Colonic mucosa (tissue), 4 donors: ENCODE results near the gene NFX1. TPM values are rescaled to one million over a fixed set of nuclear protein-coding genes. Genes with fewer than 3 reads are reported as not detected.
"Not testable (repeated sequence)": the region's sequence is repeated elsewhere in the genome, so short reads cannot be mapped to it uniquely, and the experiment has no call there.

Experiments used
- DNase-seq: peaks from one replicate; pipeline ENCODE4 v3.0.0-alpha.2; 2020
- H3K27ac ChIP-seq: fragments of 200-600 bp; one replicate; pipeline ENCODE4 v1.8.0; 2021
- H3K27me3 ChIP-seq: fragments of 200-600 bp; one replicate; pipeline ENCODE4 v1.8.0; 2021
- H3K36me3 ChIP-seq: fragments of 200-600 bp; one replicate; pipeline ENCODE4 v1.8.0; 2021
- H3K4me1 ChIP-seq: fragments of 200-600 bp; one replicate; pipeline ENCODE4 v1.8.0; 2021; ENCODE audit warnings: mild to moderate bottlenecking
- H3K4me3 ChIP-seq: fragments of 200-600 bp; one replicate; pipeline ENCODE4 v1.8.0; 2021
- H3K9ac ChIP-seq, 2 donors: one replicate each; pipeline ENCODE4 v1.7.0; 2013; ENCODE audit warnings: control low read depth in 2 of 2, low read depth in 2 of 2, low read length in 2 of 2
- H3K9me3 ChIP-seq: fragments of 200-600 bp; one replicate; pipeline ENCODE4 v1.8.0; 2021
- intact Hi-C: fragments of 100-400 bp; cut with DNase I; formaldehyde crosslinking; loops from one replicate; pipeline ENCODE4 v1.14.1; 2022
- total RNA-seq, 2 donors: library from RNA; stranded (reverse); fragmentation: NEBNext Ultra II Directional in 1 of 2; extraction: Animal tissue kit (Norgen Biotek cat#: 25700) in 1 of 2; gene quantifications; one replicate each; pipeline ENCODE4 v1.2.1, GENCODE V29; 2021
- TF ChIP-seq, protein P1 (sequence below): fragments of 200-600 bp; IDR thresholded peaks from one replicate; pipeline ENCODE4 v1.8.0; 2022; ENCODE audit warnings: antibody characterized with exemption, mild to moderate bottlenecking
- donor health status: healthy.
- donor health status: DM: no; HTN: no; CAD: no.
- donor health status: DM: no; HTN: no; CAD: no.

The NFX1 gene
- total RNA-seq, 2 donors from 2014 or later, result 27.6 to 31.3 TPM

DNA sequence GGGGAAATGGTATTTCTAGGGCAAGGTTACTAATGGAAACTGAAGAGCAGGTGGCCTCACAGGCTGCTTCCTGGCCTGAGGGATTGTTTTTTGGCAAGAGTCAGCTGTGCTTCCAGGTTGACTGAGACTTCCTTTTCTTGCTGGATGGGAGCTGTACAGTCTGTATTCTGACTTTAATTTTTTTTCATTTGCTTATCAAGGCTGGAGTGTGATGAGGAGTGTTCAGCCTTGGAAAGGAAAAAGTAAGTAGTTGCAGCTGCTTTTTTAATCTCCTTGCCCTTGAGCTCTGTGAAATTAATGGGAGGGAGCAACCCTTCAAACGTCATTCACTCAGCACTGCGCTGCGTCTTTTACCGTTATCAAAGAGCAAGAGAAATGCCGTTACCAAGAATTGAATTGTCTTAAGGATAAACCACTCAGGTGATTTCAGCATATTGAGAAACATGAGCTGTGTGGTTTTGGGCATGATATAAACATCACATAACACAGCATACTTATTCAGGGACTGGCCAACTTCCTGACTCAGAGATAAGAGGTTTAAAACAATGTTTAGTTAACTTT, 64.4 kb downstream of the NFX1 start:
- Histone ChIP-seq H3K27me3 (no peaks in the 10 kb centered on the region), H3K36me3 (no peaks in the 10 kb centered on the region), H3K4me1 (no peaks in the 10 kb centered on the region), H3K9ac (no peak overlapping the region), H3K4me3 (no peak overlapping the region), H3K27ac (no peak overlapping the region), H3K9me3 (no peaks in the 10 kb centered on the region)
- TF ChIP-seq, protein P1, sequence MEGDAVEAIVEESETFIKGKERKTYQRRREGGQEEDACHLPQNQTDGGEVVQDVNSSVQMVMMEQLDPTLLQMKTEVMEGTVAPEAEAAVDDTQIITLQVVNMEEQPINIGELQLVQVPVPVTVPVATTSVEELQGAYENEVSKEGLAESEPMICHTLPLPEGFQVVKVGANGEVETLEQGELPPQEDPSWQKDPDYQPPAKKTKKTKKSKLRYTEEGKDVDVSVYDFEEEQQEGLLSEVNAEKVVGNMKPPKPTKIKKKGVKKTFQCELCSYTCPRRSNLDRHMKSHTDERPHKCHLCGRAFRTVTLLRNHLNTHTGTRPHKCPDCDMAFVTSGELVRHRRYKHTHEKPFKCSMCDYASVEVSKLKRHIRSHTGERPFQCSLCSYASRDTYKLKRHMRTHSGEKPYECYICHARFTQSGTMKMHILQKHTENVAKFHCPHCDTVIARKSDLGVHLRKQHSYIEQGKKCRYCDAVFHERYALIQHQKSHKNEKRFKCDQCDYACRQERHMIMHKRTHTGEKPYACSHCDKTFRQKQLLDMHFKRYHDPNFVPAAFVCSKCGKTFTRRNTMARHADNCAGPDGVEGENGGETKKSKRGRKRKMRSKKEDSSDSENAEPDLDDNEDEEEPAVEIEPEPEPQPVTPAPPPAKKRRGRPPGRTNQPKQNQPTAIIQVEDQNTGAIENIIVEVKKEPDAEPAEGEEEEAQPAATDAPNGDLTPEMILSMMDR, result no peak
- no peak for DNase-seq
- intact Hi-C loops, result no loop called here

DNA sequence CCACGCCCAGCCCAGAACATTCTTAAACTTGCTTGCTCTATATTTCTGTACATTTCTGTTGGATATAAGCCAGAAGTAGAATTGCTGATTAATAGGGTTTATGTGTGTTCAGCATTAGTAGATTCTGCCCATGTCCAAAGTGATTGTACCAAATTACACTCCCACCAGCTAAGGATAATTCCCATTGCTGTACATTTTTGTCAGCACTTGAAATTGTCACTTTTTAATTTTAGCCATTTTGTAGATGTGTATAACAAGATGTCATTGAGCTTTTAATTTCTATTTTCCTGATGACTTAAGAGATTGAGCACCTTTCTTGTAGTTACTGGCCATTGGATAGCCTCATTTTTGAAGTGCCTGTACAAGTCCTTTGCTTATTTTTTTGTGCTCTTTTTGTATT, 65.6 kb downstream of the NFX1 start:
- intact Hi-C loops, result no loop called here
- no peak overlapping the region for H3K27ac ChIP-seq
- H3K36me3 ChIP-seq, result no peaks in the 10 kb centered on the region
- H3K4me1 ChIP-seq, result no peaks in the 10 kb centered on the region
- H3K27me3 ChIP-seq, result no peaks in the 10 kb centered on the region
- H3K9me3 ChIP-seq, result no peaks in the 10 kb centered on the region
- TF ChIP-seq, protein P1, result no peak
- DNase-seq, result no peak
- H3K4me3 ChIP-seq, result no peak overlapping the region
- no peak overlapping the region for H3K9ac ChIP-seq

DNA sequence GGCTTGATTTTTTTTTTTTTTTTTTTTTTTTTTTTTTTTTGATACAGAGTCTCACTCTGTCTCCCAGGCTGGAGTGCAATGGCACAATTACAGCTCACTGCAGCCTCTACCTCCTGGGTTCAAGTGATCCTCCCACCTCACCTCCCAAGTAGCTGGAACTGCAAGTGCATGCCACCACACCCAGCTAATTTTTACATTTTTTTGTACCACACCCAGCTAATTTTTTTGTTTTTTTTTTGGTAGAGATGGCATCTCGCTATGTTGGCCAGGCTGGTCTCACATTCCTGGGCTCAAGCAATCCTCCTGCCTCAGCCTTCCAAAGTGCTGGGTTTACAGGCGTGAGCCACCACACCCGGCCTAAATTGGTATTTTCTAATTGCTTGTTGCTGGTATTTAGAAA, 68.3 kb downstream of the NFX1 start:
- H3K27ac ChIP-seq, H3K9me3 ChIP-seq, H3K9ac ChIP-seq, DNase-seq, H3K36me3 ChIP-seq, H3K4me1 ChIP-seq, H3K27me3 ChIP-seq, H3K4me3 ChIP-seq, intact Hi-C loops: not testable (repeated sequence)

DNA sequence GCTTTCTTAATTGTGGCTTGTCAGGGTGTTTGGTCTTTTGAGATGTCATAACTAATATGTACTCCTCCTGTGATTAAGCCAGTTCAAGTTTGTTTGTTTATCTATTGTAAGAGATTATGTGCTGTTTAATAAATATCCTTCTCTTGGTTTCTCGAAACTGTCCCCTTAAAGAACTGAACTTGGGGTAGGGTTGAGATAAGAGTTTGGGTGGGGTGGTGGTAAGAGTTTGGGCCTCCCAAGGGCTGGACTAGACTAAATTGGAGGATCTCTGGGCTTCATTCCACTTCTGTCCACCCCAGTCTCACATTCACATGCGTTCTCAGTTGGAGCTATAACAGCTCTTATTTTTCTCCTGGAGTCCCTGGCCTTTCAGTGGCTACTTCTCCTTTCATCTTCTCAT, 73.8 kb downstream of the NFX1 start:
- Histone ChIP-seq H3K9me3 (no peaks in the 10 kb centered on the region), H3K36me3 (peaks cover 9% of the 10 kb centered on the region), H3K27me3 (no peaks in the 10 kb centered on the region), H3K27ac (no peak overlapping the region), H3K4me1 (no peaks in the 10 kb centered on the region), H3K4me3 (no peak overlapping the region), H3K9ac (no peak overlapping the region)
- DNase-seq, result no peak
- intact Hi-C loops, result no loop called here
- TF ChIP-seq, protein P1, result no peak

DNA sequence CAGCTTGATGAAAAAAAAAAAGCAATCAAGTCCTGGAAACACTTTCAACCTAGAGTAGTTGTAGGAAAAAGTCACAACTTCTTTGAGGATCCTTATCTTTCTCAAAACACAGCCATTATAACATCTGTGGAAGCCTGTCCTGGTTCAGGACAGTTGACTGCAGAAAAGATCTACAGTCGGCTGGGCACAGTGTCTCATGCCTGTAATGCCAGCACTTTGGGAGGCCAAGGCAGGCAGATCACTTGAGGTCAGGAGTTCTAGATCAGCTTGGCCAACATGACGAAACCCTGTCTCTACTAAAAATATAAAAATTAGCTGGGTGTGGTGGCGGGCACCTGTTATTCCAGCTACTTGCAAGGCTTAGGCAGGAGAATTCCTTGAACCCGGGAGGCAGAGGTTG, 74.5 kb downstream of the NFX1 start:
- DNase-seq, H3K27me3 ChIP-seq, H3K9ac ChIP-seq, H3K27ac ChIP-seq, H3K9me3 ChIP-seq, H3K4me1 ChIP-seq, intact Hi-C loops, H3K4me3 ChIP-seq, H3K36me3 ChIP-seq: not testable (repeated sequence)

DNA sequence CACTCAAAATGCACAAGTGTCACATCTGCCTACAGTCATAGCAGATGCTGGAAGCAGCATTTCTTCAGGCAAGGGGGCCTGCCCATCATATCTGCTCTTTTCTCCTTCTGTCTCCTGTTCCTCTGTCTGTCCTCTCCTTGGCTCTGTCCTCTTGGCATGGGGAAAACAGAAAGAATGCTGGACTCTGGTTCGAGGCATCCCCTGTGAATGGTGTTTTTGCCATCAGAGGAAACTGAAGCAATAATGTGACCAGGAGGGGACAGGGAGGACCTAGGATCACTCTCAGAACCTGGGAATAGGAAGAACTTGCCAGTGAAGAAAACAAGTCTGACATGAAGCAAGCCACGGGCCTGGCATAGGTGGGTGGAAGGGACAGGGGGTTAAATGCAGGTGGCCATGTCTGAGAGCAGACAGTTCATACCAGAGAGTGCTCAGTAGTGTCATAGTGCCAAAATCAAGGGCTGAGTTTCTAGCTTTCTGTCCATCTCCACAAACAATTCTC, 76.7 kb downstream of the NFX1 start:
- Histone ChIP-seq H3K9ac (no peak overlapping the region), H3K4me3 (no peak overlapping the region), H3K9me3 (no peaks in the 10 kb centered on the region), H3K36me3 (peaks cover 9% of the 10 kb centered on the region), H3K27me3 (no peaks in the 10 kb centered on the region), H3K27ac (no peak overlapping the region), H3K4me1 (no peaks in the 10 kb centered on the region)
- TF ChIP-seq, protein P1, result no peak
- DNase-seq, result no peak
- intact Hi-C loops, result no loop called here
